ENCODE measurements around the gene ATRX.

DNA sequence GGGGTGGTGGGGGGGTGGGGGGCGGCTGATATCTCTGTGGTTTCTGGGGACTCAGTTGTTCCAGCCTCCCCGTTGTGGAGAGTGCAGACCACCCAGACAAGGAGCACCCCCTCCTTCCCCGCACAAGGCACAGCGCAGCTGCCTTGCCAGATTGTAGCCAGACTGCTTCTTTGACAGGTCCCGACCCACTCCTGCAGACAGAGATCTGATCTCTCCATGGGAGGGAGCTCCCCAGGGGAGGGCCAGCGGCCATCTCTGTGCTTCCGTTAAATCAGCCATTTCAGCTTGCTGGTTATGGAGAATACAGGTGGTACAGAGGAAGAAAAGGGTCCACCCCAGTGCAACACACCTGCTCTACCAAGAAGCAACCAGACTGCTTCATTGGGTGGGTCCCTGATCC, 258.0 kb downstream of the ATRX start:
- no peak for TF ChIP-seq POLR2A (IDR thresholded peaks at IDR 0.05)
- TF ChIP-seq, protein P1, sequence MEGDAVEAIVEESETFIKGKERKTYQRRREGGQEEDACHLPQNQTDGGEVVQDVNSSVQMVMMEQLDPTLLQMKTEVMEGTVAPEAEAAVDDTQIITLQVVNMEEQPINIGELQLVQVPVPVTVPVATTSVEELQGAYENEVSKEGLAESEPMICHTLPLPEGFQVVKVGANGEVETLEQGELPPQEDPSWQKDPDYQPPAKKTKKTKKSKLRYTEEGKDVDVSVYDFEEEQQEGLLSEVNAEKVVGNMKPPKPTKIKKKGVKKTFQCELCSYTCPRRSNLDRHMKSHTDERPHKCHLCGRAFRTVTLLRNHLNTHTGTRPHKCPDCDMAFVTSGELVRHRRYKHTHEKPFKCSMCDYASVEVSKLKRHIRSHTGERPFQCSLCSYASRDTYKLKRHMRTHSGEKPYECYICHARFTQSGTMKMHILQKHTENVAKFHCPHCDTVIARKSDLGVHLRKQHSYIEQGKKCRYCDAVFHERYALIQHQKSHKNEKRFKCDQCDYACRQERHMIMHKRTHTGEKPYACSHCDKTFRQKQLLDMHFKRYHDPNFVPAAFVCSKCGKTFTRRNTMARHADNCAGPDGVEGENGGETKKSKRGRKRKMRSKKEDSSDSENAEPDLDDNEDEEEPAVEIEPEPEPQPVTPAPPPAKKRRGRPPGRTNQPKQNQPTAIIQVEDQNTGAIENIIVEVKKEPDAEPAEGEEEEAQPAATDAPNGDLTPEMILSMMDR (IDR thresholded peaks at IDR 0.05) = no peak
